H9 (cell line): Measurements from ENCODE around the gene ACER1. TPM values are rescaled to one million over a fixed set of nuclear protein-coding genes. Genes with fewer than 3 reads are reported as not detected.

Source experiments
- DNase-seq: peaks from one replicate; pipeline ENCODE4 v3.0.0-alpha.2; 2017
- H2AFZ ChIP-seq: one replicate; pipeline ENCODE4 v1.6.1; 2013; ENCODE audit warnings: mild to moderate bottlenecking, low read length, control low read depth, moderate library complexity
- H2AK5ac ChIP-seq: 2 replicates; pipeline ENCODE4 v1.6.1; 2013; ENCODE audit warnings: low read length, control low read depth, mixed read lengths; ENCODE audit not compliant: insufficient read length
- H2BK120ac ChIP-seq: one replicate; pipeline ENCODE4 v1.6.1; 2013; ENCODE audit warnings: low read depth, mild to moderate bottlenecking, low read length, control low read depth, inconsistent platforms; ENCODE audit not compliant: poor library complexity, severe bottlenecking
- H2BK12ac ChIP-seq: 2 replicates; pipeline ENCODE4 v1.6.1; 2013; ENCODE audit warnings: low read length, control low read depth, mixed read lengths, low read depth; ENCODE audit not compliant: insufficient read length
- H2BK15ac ChIP-seq: 2 replicates; pipeline ENCODE4 v1.6.1; 2013; ENCODE audit warnings: low read depth, low read length, control low read depth
- H2BK20ac ChIP-seq: one replicate; pipeline ENCODE4 v1.6.1; 2013; ENCODE audit warnings: low read depth, mild to moderate bottlenecking, low read length, control low read depth, inconsistent platforms; ENCODE audit not compliant: poor library complexity, severe bottlenecking
- H2BK5ac ChIP-seq: 2 replicates; pipeline ENCODE4 v1.6.1; 2013; ENCODE audit warnings: low read length, control low read depth, mixed read lengths; ENCODE audit not compliant: insufficient read length
- H3K14ac ChIP-seq: 2 replicates; pipeline ENCODE4 v1.6.1; 2013; ENCODE audit warnings: low read length, control low read depth; ENCODE audit not compliant: insufficient read depth
- H3K18ac ChIP-seq: 2 replicates; pipeline ENCODE4 v1.6.1; 2013; ENCODE audit warnings: low read depth, mild to moderate bottlenecking, mixed read lengths, low read length, control low read depth; ENCODE audit not compliant: insufficient read length
- H3K23ac ChIP-seq: 2 replicates; pipeline ENCODE4 v1.6.1; 2013; ENCODE audit warnings: low read length, control low read depth, mixed read lengths, low read depth; ENCODE audit not compliant: insufficient read length
- H3K23me2 ChIP-seq: 2 replicates; pipeline ENCODE4 v1.6.1; 2013; ENCODE audit warnings: low read depth, mild to moderate bottlenecking, mixed read lengths, low read length, control low read depth; ENCODE audit not compliant: insufficient read length, poor library complexity, severe bottlenecking
- H3K27ac ChIP-seq: 2 replicates; pipeline ENCODE4 v1.5.1; 2013; ENCODE audit warnings: low read length, control low read depth, mixed read lengths, low read depth; ENCODE audit not compliant: insufficient read length
- H3K27me3 ChIP-seq: 2 replicates; pipeline ENCODE4 v1.6.1; 2013; ENCODE audit warnings: low read length, control low read depth, inconsistent platforms; ENCODE audit not compliant: insufficient read depth
- H3K4ac ChIP-seq: 2 replicates; pipeline ENCODE4 v1.6.1; 2013; ENCODE audit warnings: low read depth, mild to moderate bottlenecking, control low read depth, inconsistent platforms, low read length, moderate library complexity
- H3K4me1 ChIP-seq: 2 replicates; pipeline ENCODE4 v1.6.1; 2013; ENCODE audit warnings: low read length, control low read depth, inconsistent platforms; ENCODE audit not compliant: insufficient read depth
- H3K4me2 ChIP-seq: 2 replicates; pipeline ENCODE4 v1.6.1; 2013; ENCODE audit warnings: low read length, control low read depth, mixed read lengths; ENCODE audit not compliant: insufficient read length, insufficient read depth
- H3K56ac ChIP-seq: 2 replicates; pipeline ENCODE4 v1.6.1; 2013; ENCODE audit warnings: low read depth, mild to moderate bottlenecking, mixed read lengths, low read length, control low read depth; ENCODE audit not compliant: insufficient read length
- H3K79me1 ChIP-seq: 2 replicates; pipeline ENCODE4 v1.6.1; 2013; ENCODE audit warnings: low read depth, mild to moderate bottlenecking, moderate library complexity, low read length, control low read depth, inconsistent platforms; ENCODE audit not compliant: insufficient read depth, poor library complexity, severe bottlenecking
- H3K79me2 ChIP-seq: 2 replicates; pipeline ENCODE4 v1.6.1; 2013; ENCODE audit warnings: low read length, control low read depth, inconsistent platforms; ENCODE audit not compliant: insufficient read depth
- H3K9ac ChIP-seq: 2 replicates; pipeline ENCODE4 v1.6.1; 2013; ENCODE audit warnings: low read length, control low read depth, mixed read lengths; ENCODE audit not compliant: insufficient read length; ENCODE audit errors: extremely low read depth
- H3K9me3 ChIP-seq: one replicate; pipeline ENCODE4 v1.6.1; 2013; ENCODE audit warnings: low read depth, low read length, inconsistent platforms; ENCODE audit not compliant: control insufficient read depth
- H3T11ph ChIP-seq: one replicate; pipeline ENCODE4 v1.6.1; 2013; ENCODE audit warnings: mild to moderate bottlenecking, low read length, control low read depth, inconsistent platforms
- H4K20me1 ChIP-seq: one replicate; pipeline ENCODE4 v1.6.1; 2013; ENCODE audit not compliant: control insufficient read depth, insufficient read length, insufficient read depth
- H4K5ac ChIP-seq: 2 replicates; pipeline ENCODE4 v1.6.1; 2013; ENCODE audit warnings: low read depth, mild to moderate bottlenecking, mixed read lengths, low read length, control low read depth; ENCODE audit not compliant: insufficient read length
- H4K8ac ChIP-seq: replicated peaks from 2 replicates; pipeline ENCODE4 v1.6.1; 2013; ENCODE audit warnings: low read length, control low read depth, mixed read lengths, low read depth; ENCODE audit not compliant: insufficient read length
- H4K91ac ChIP-seq: 2 replicates; pipeline ENCODE4 v1.6.1; 2013; ENCODE audit warnings: low read depth, mild to moderate bottlenecking, moderate library complexity, mixed read lengths, low read length, control low read depth; ENCODE audit not compliant: insufficient read length
- H3K27ac Mint-ChIP-seq, 3 experiments: 2 replicates in 2 of 3; 3 replicates in 1 of 3; pipeline ENCODE4 v1.8.0; 2020 to 2021; ENCODE audit warnings: mixed read lengths in 3 of 3, mild to moderate bottlenecking in 1 of 3, moderate library complexity in 1 of 3
- H3K27me3 Mint-ChIP-seq: 2 replicates; pipeline ENCODE4 v1.8.0; 2021; ENCODE audit warnings: low read depth, mild to moderate bottlenecking, moderate library complexity, mixed read lengths
- H3K36me3 Mint-ChIP-seq, 3 experiments: 2 replicates in 2 of 3; 3 replicates in 1 of 3; pipeline ENCODE4 v1.8.0; 2020 to 2021; ENCODE audit warnings: low read depth in 3 of 3, mixed read lengths in 3 of 3; ENCODE audit not compliant: insufficient read depth in 1 of 3
- H3K4me1 Mint-ChIP-seq, 2 experiments: 2 replicates each; pipeline ENCODE4 v1.8.0; 2020; ENCODE audit warnings: mixed read lengths in 2 of 2
- H3K4me3 Mint-ChIP-seq, 2 experiments: 2 replicates in 1 of 2; 3 replicates in 1 of 2; pipeline ENCODE4 v1.8.0; 2020 to 2021; ENCODE audit warnings: mild to moderate bottlenecking in 2 of 2, mixed read lengths in 2 of 2, moderate library complexity in 1 of 2
- H3K9me3 Mint-ChIP-seq, 2 experiments: 2 replicates in 1 of 2; 3 replicates in 1 of 2; pipeline ENCODE4 v1.8.0; 2020; ENCODE audit warnings: mild to moderate bottlenecking in 2 of 2, mixed read lengths in 2 of 2, moderate library complexity in 1 of 2
- CTCF ChIP-seq: fragments of 200-600 bp; sonication (generic); conservative IDR thresholded peaks from 3 replicates; pipeline ENCODE4 v1.8.0; 2021; ENCODE audit warnings: antibody characterized with exemption, mild to moderate bottlenecking
- WGBS: extraction: QIAGEN DNeasy Blood & Tissue Kit; methylation state at CpG from one replicate; pipeline ENCODE4 v1.1.7; 2013; ENCODE audit warnings: missing lambda C conversion rate, low lambda C conversion rate, mixed read lengths; ENCODE audit not compliant: insufficient read length; ENCODE audit errors: extremely low coverage; 5-methylcytosine and 5-hydroxymethylcytosine counted together
- total RNA-seq: library from RNA; stranded (reverse); gene quantifications from 2 replicates; pipeline ENCODE4 v1.2.1, GENCODE V29; 2021

The ACER1 gene
- total RNA-seq, 1 experiment from 2014 or later, result not detected

GRCh38 chr19:6279620-6279930, 53.8 kb downstream of the ACER1 start:
- Histone ChIP-seq H3K18ac (no peak overlapping the region), H4K20me1 (no peaks in the 10 kb centered on the region), H3K4me1 (peaks cover 7% of the 10 kb centered on the region; the same call in 1 of the 2 replicates), H3K27me3 (no peaks in the 10 kb centered on the region), H4K91ac (no peak overlapping the region), H2BK12ac (no peak overlapping the region), H3K4me2 (peak overlapping the region; percentile 92), H2BK20ac (no peak overlapping the region), H3K9ac (no peak overlapping the region), H2BK15ac (no peak overlapping the region), H3K4ac (no peak overlapping the region), H4K8ac (no peak overlapping the region), H3K79me1 (peaks cover 20% of the 10 kb centered on the region), H3K14ac (no peak overlapping the region), H3T11ph (no peak overlapping the region), H3K56ac (no peak overlapping the region), H3K23ac (no peak overlapping the region), H3K79me2 (peaks cover 40% of the 10 kb centered on the region; the same call in 1 of the 2 replicates), H4K5ac (no peak overlapping the region), H2AK5ac (no peak overlapping the region), H3K9me3 (no peaks in the 10 kb centered on the region), H3K27ac (no peak overlapping the region), H2BK5ac (no peak overlapping the region), H2BK120ac (no peak overlapping the region), H2AFZ (no peak overlapping the region), H3K23me2 (peaks cover 7% of the 10 kb centered on the region)
- Mint-ChIP-seq H3K27ac (no peak overlapping the region), H3K27me3 (peaks cover 24% of the 10 kb centered on the region), H3K4me1 (peaks cover 33 to 43% of the 10 kb centered on the region in 2 experiments), H3K36me3 (peaks cover 3 to 19% (median 9%) of the 10 kb centered on the region in 3 experiments; a peak in 6 of 7 replicates), H3K9me3 (peaks cover 12 to 15% of the 10 kb centered on the region in 2 experiments; a peak in 3 of 5 replicates), H3K4me3 (peak overlapping the region; percentile 66 to 91; a peak in 3 of 5 replicates)
- no CpG with 5 or more reads among the region's 59 CpGs for WGBS
- TF ChIP-seq CTCF, result no peak
- no peak for DNase-seq
